ENCODE measurements around the gene EVI5L. TPM values are rescaled to one million over a fixed set of nuclear protein-coding genes. Genes with fewer than 3 reads are reported as not detected.

The EVI5L gene
- total RNA-seq, 1 experiment from 2014 or later: 25.7 TPM

DNA sequence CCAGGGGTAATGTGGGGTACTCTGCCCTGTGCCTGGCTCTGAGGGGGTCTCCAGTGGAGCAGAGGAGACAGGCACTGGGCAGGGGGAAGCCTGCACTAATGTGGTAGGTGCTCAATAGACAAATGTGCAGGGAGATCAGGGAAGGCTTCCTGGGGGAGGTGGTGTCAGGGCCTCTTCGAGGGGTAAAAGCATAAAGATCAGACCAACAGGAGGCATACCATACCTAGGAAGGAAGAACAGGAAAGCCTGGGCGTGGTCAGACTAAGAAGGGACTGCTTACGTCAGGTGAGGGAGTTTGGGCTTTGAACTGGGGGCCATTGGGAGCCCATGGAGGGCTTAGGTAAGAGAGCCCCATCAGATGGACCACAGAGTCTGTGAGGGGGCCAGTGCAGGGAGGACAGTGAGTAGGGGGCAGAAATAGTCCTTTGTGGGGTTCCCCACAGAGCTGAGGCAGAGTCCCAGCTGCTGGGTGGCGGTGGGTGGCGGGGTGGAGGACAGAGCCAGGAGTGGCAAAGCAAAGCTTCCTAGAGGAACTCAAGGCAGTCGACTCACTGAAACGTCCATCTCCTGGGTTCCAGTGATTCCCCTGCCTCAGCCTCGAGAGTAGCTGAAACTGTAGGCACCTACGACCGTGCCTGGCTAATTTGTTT, 35.4 kb downstream of the EVI5L start:
- no peaks in the 10 kb centered on the region for H3K27me3 Mint-ChIP-seq (ENCODE audit: insufficient read depth, unreplicated experiment)
- ChIA-PET POLR2A (interaction anchor here (0.7 kb wide), 1 partner anchor 17 kb away, joined by 4 read pairs; no protein-coding TSS in a partner anchor), CTCF (interaction anchor here (0.6 to 1.5 kb wide), 2 partner anchors 12 to 51 kb away, joined by 3 to 6 read pairs; no protein-coding TSS in a partner anchor)

DNA sequence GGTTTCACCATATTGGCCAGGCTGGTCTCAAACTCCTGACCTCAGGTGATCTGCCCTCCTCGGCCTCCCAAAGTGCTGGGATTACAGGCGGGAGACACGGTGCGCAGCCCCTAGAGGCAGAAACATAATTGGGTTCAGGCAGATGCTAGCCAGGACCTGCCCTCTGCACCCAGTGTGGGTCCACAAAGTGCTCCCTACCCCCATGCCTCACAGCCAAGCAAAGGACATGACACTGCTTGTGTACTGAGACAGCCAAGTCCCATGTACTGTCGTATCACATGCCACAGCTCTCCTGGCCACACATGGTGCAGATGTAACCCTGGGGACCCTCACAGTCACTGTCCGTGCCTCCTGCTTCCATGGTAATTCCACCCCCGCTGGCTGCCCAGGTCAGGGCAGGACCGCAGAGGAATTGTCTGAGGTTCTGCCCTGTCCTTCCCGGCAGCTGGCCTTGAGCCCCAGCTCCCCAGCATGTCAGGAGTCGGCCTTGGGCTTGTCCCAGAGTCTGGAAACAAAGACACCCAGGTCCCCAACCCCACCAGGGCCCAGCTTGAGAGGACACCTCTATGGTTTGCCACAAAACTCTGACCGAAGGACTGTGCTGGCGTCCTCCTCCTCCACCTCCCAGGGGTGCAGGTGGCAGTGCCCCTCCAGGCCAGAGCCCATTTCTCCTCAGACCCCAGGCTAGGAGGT, 36.5 kb downstream of the EVI5L start:
- Mint-ChIP-seq H3K27me3 (ENCODE audit: insufficient read depth, unreplicated experiment) (no peaks in the 10 kb centered on the region), H3K27ac (ENCODE audit: low read depth, unreplicated experiment) (no peak overlapping the region), H3K4me1 (ENCODE audit: insufficient read depth, unreplicated experiment) (peaks cover 21% of the 10 kb centered on the region), H3K9me3 (ENCODE audit: unreplicated experiment) (no peaks in the 10 kb centered on the region), H3K4me3 (ENCODE audit: unreplicated experiment) (no peak overlapping the region), H3K36me3 (ENCODE audit: insufficient read depth, unreplicated experiment) (peaks cover 14% of the 10 kb centered on the region)
- TF ChIP-seq, protein P1, sequence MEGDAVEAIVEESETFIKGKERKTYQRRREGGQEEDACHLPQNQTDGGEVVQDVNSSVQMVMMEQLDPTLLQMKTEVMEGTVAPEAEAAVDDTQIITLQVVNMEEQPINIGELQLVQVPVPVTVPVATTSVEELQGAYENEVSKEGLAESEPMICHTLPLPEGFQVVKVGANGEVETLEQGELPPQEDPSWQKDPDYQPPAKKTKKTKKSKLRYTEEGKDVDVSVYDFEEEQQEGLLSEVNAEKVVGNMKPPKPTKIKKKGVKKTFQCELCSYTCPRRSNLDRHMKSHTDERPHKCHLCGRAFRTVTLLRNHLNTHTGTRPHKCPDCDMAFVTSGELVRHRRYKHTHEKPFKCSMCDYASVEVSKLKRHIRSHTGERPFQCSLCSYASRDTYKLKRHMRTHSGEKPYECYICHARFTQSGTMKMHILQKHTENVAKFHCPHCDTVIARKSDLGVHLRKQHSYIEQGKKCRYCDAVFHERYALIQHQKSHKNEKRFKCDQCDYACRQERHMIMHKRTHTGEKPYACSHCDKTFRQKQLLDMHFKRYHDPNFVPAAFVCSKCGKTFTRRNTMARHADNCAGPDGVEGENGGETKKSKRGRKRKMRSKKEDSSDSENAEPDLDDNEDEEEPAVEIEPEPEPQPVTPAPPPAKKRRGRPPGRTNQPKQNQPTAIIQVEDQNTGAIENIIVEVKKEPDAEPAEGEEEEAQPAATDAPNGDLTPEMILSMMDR (IDR thresholded peaks at IDR 0.05; ENCODE audit: unreplicated experiment): no peak
- intact Hi-C loops (cut with micrococcal nuclease): loop anchor here (5.0 kb wide), 1 partner anchor 56 kb away; the partner anchor contains the start of gene SNAPC2
- BruUV-seq (replicated peaks): no TSS peak
- ChIA-PET CTCF (interaction anchor here (0.9 to 1.5 kb wide), 3 partner anchors 13 to 55 kb away, joined by 3 to 6 read pairs (median 3); no protein-coding TSS in a partner anchor), POLR2A (interaction anchor here (0.6 to 1.2 kb wide), 2 partner anchors 31 to 237 kb away, joined by 3 to 4 read pairs; partner anchors contain the start of gene PET100)
- DNase-seq (ENCODE audit: unreplicated experiment): no peak

More for the DNA sequence above, 35.4 kb downstream of the EVI5L start:
- H3K36me3 Mint-ChIP-seq (ENCODE audit: insufficient read depth, unreplicated experiment): peaks cover 14% of the 10 kb centered on the region
- H3K9me3 Mint-ChIP-seq (ENCODE audit: unreplicated experiment): no peaks in the 10 kb centered on the region
- BruUV-seq (replicated peaks): no TSS peak
- intact Hi-C loops (cut with micrococcal nuclease): loop anchor here (5.0 kb wide), 1 partner anchor 57 kb away; the partner anchor contains the start of gene SNAPC2
- TF ChIP-seq, protein P1 (IDR thresholded peaks at IDR 0.05; ENCODE audit: unreplicated experiment): no peak
- peak overlapping the region; percentile 67 for H3K27ac Mint-ChIP-seq (ENCODE audit: low read depth, unreplicated experiment)
- H3K4me1 Mint-ChIP-seq (ENCODE audit: insufficient read depth, unreplicated experiment): peaks cover 11% of the 10 kb centered on the region
- H3K4me3 Mint-ChIP-seq (ENCODE audit: unreplicated experiment): no peak overlapping the region
- DNase-seq (ENCODE audit: unreplicated experiment): no peak

GRCh38 chr19:7867092-7867844, 37.2 kb downstream of the EVI5L start:
- no peak for DNase-seq (ENCODE audit: unreplicated experiment)
- peaks cover 14% of the 10 kb centered on the region for H3K36me3 Mint-ChIP-seq (ENCODE audit: insufficient read depth, unreplicated experiment)
- POLR2A ChIA-PET: interaction anchor here (0.6 to 1.2 kb wide), 2 partner anchors 30 to 283 kb away, joined by 4 read pairs; no protein-coding TSS in a partner anchor
- H3K4me1 Mint-ChIP-seq (ENCODE audit: insufficient read depth, unreplicated experiment): peaks cover 27% of the 10 kb centered on the region
- TF ChIP-seq, protein P1 (IDR thresholded peaks at IDR 0.05; ENCODE audit: unreplicated experiment): no peak
- H3K4me3 Mint-ChIP-seq (ENCODE audit: unreplicated experiment): no peak overlapping the region
- BruUV-seq (replicated peaks): no TSS peak
- H3K9me3 Mint-ChIP-seq (ENCODE audit: unreplicated experiment): no peaks in the 10 kb centered on the region
- no peaks in the 10 kb centered on the region for H3K27me3 Mint-ChIP-seq (ENCODE audit: insufficient read depth, unreplicated experiment)
- no peak overlapping the region for H3K27ac Mint-ChIP-seq (ENCODE audit: low read depth, unreplicated experiment)
- CTCF ChIA-PET: interaction anchor here (0.9 to 1.5 kb wide), 3 partner anchors 13 to 54 kb away, joined by 3 to 6 read pairs (median 3); no protein-coding TSS in a partner anchor
- intact Hi-C loops (cut with micrococcal nuclease): loop anchor here (5.0 kb wide), 1 partner anchor 55 kb away; the partner anchor contains the start of gene SNAPC2
